T-helper 1 cell treated with Interleukin-12 subunit alpha and Interleukin-12 subunit beta and Interleukin-4 antibody, amounts not matched to agents 30 μg/mL and 1 μg/mL, for 36 hours (primary cell): ENCODE measurements around the gene GALK1.
"Not testable (repeated sequence)": the region's sequence is repeated elsewhere in the genome, so short reads cannot be mapped to it uniquely, and the experiment has no call there.

Experiments used
- H3K27ac Mint-ChIP-seq: one replicate; pipeline ENCODE4 v1.8.0; 2021; ENCODE audit warnings: mild to moderate bottlenecking, mixed read lengths
- H3K27me3 Mint-ChIP-seq: one replicate; pipeline ENCODE4 v1.8.0; 2021; ENCODE audit warnings: low read depth, mixed read lengths
- H3K36me3 Mint-ChIP-seq: one replicate; pipeline ENCODE4 v1.8.0; 2021; ENCODE audit warnings: low read depth, mixed read lengths
- H3K4me1 Mint-ChIP-seq: one replicate; pipeline ENCODE4 v1.8.0; 2021; ENCODE audit warnings: low read depth, mixed read lengths
- H3K4me3 Mint-ChIP-seq: one replicate; pipeline ENCODE4 v1.8.0; 2021; ENCODE audit warnings: mild to moderate bottlenecking, moderate library complexity, mixed read lengths
- H3K9me3 Mint-ChIP-seq: one replicate; pipeline ENCODE4 v1.8.0; 2021; ENCODE audit warnings: mixed read lengths

GALK1 gene

GRCh38 chr17:75763269-75763607 is 1.8 kb downstream of the GALK1 start:
- Mint-ChIP-seq H3K9me3 (no peaks in the 10 kb centered on the region), H3K27me3 (no peaks in the 10 kb centered on the region), H3K4me3 (no peak overlapping the region), H3K36me3 (peaks cover 4% of the 10 kb centered on the region), H3K4me1 (peaks cover 10% of the 10 kb centered on the region), H3K27ac (no peak overlapping the region)

- Mint-ChIP-seq H3K27ac (no peak overlapping the region), H3K4me3 (peak overlapping the region; percentile 34), H3K27me3 (no peaks in the 10 kb centered on the region)
These were observed 2.3 kb downstream of the GALK1 start for GRCh38 chr17:75762513-75763268.

GRCh38 chr17:75759978-75760640 is 4.9 kb downstream of the GALK1 start:
- H3K27ac Mint-ChIP-seq, H3K36me3 Mint-ChIP-seq, H3K27me3 Mint-ChIP-seq, H3K4me1 Mint-ChIP-seq, H3K4me3 Mint-ChIP-seq, H3K9me3 Mint-ChIP-seq: not testable (repeated sequence)

More at GRCh38 chr17:75762513-75763268, 2.3 kb downstream of the GALK1 start:
- Mint-ChIP-seq H3K36me3 (peaks cover 4% of the 10 kb centered on the region), H3K9me3 (no peaks in the 10 kb centered on the region), H3K4me1 (peaks cover 10% of the 10 kb centered on the region)

DNA sequence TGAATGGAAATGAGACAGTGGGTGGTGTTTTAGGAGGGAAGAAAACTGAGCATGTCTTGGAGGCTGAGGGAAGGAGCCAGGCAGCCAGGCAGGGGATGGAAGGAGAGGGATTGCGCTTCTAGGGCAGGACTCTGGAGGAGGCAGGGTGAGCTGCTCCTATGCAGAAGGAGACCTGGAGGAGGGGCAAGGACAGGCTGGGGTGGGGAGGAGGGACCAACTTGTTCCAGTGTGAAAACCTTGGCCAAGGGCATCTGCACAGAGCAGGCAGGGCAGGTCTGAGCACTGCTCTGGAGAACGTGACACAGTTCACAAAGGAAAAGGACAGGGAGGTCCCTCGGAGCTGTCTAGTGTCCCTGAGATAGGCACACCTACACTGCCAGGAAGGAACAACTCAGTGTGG is 5.5 kb downstream of the GALK1 start:
- peaks cover 14% of the 10 kb centered on the region for H3K4me1 Mint-ChIP-seq
- H3K36me3 Mint-ChIP-seq, result peaks cover 4% of the 10 kb centered on the region
- no peaks in the 10 kb centered on the region for H3K27me3 Mint-ChIP-seq
- no peak overlapping the region for H3K27ac Mint-ChIP-seq
- H3K9me3 Mint-ChIP-seq, result no peaks in the 10 kb centered on the region
- no peak overlapping the region for H3K4me3 Mint-ChIP-seq

- Mint-ChIP-seq H3K36me3 (peaks cover 4% of the 10 kb centered on the region), H3K27ac (no peak overlapping the region), H3K4me3 (no peak overlapping the region), H3K27me3 (no peaks in the 10 kb centered on the region), H3K4me1 (peaks cover 10% of the 10 kb centered on the region), H3K9me3 (no peaks in the 10 kb centered on the region)
These were observed 6.7 kb downstream of the GALK1 start for GRCh38 chr17:75758131-75758905.

DNA sequence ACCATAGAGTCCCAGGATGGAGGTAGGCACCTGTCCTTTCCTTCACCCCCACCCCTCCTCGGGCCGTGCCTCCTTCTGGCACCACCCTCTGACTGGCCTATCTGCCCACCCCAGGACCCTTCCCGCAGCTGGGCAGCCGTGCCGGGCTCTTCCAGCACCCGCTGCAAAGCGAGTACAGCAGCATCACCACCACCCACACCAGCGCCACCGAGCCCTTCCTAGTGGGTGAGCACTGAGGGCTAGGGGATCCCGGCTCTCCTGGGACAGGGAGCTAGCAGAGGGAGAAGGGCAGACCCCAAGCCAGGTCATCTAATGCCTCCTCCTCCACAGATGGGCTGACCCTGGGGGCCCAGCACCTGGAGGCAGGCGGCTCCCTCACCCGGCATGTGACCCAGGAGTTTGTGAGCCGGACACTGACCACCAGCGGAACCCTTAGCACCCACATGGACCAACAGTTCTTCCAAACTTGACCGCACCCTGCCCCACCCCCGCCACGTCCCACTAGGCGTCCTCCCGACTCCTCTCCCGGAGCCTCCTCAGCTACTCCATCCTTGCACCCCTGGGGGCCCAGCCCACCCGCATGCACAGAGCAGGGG is 7.8 kb downstream of the GALK1 start:
- Mint-ChIP-seq H3K27me3 (no peaks in the 10 kb centered on the region), H3K36me3 (peaks cover 1% of the 10 kb centered on the region), H3K9me3 (no peaks in the 10 kb centered on the region), H3K4me1 (peaks cover 5% of the 10 kb centered on the region), H3K4me3 (no peak overlapping the region), H3K27ac (no peak overlapping the region)

- Mint-ChIP-seq H3K36me3 (no peaks in the 10 kb centered on the region), H3K4me3 (no peak overlapping the region), H3K27ac (no peak overlapping the region), H3K4me1 (peaks cover 5% of the 10 kb centered on the region), H3K27me3 (no peaks in the 10 kb centered on the region), H3K9me3 (no peaks in the 10 kb centered on the region)
These were observed 8.4 kb downstream of the GALK1 start for GRCh38 chr17:75756451-75757085.

DNA sequence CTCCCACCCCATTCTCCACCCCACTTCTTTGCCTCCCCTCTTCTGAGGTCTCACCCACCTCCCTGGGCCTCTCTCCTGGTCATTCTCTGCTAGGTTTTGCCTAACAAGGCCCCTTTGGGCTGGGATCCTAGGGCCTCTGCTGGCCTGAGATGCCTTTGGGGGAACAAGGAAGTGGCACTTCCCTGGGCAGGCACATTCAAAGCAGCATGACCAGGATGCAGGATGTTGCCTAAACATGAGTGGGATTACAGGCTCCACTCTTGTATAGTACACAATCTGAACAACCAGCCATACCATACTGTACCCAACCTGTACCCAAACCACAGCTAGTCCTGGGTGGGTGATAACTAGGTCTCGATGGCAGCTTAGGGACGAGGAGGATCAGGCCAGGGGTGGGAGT is 9.0 kb downstream of the GALK1 start:
- Mint-ChIP-seq H3K4me3 (no peak overlapping the region), H3K4me1 (peaks cover 5% of the 10 kb centered on the region), H3K9me3 (no peaks in the 10 kb centered on the region), H3K36me3 (no peaks in the 10 kb centered on the region), H3K27me3 (peaks cover 4% of the 10 kb centered on the region), H3K27ac (no peak overlapping the region)

- peak overlapping the region; percentile 67 for H3K4me3 Mint-ChIP-seq
These were observed 9.6 kb downstream of the GALK1 start for GRCh38 chr17:75755205-75755901.

DNA sequence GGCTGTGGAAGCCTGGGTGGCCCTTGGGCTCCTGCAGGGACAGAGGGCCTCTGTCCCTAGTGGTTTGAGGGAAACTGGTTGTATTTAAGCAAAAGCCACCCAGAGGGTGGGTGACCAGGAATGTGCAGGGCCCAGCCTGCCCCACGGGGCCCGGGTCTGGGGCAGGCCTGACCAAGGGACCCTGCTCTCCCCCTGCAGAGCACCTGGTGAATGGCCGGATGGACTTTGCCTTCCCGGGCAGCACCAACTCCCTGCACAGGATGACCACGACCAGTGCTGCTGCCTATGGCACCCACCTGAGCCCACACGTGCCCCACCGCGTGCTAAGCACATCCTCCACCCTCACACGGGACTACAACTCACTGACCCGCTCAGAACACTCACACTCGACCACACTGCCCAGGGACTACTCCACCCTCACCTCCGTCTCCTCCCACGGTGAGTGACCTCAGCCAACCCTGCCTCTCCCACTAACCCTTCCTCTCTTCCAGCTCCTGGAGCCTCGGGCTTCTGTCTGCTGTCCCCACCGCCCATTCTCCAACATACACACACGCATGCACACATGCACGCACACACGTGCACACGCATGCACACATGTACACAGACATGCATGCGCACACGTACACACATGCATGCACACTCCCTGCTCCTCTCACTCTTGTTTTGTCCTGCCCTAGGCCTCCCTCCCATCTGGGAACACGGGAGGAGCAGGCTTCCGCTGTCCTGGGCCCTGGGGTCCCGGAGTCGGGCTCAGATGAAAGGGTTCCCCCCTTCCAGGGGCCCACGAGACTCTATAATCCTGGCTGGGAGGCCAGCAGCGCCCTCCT is 10.4 kb downstream of the GALK1 start:
- H3K4me3 Mint-ChIP-seq, result peak overlapping the region; percentile 67
- H3K27me3 Mint-ChIP-seq, result peaks cover 4% of the 10 kb centered on the region
- no peaks in the 10 kb centered on the region for H3K36me3 Mint-ChIP-seq
- H3K4me1 Mint-ChIP-seq, result peaks cover 9% of the 10 kb centered on the region
- H3K27ac Mint-ChIP-seq, result peak overlapping the region; percentile 12
- H3K9me3 Mint-ChIP-seq, result no peaks in the 10 kb centered on the region

More at GRCh38 chr17:75755205-75755901, 9.6 kb downstream of the GALK1 start:
- Mint-ChIP-seq H3K27me3 (peaks cover 4% of the 10 kb centered on the region), H3K36me3 (no peaks in the 10 kb centered on the region), H3K27ac (peak overlapping the region; percentile 12), H3K9me3 (no peaks in the 10 kb centered on the region), H3K4me1 (peaks cover 5% of the 10 kb centered on the region)

GRCh38 chr17:75753514-75754377 is 11.2 kb downstream of the GALK1 start:
- peaks cover 4% of the 10 kb centered on the region for H3K27me3 Mint-ChIP-seq
- H3K36me3 Mint-ChIP-seq, result no peaks in the 10 kb centered on the region
- H3K4me1 Mint-ChIP-seq, result peaks cover 9% of the 10 kb centered on the region

DNA sequence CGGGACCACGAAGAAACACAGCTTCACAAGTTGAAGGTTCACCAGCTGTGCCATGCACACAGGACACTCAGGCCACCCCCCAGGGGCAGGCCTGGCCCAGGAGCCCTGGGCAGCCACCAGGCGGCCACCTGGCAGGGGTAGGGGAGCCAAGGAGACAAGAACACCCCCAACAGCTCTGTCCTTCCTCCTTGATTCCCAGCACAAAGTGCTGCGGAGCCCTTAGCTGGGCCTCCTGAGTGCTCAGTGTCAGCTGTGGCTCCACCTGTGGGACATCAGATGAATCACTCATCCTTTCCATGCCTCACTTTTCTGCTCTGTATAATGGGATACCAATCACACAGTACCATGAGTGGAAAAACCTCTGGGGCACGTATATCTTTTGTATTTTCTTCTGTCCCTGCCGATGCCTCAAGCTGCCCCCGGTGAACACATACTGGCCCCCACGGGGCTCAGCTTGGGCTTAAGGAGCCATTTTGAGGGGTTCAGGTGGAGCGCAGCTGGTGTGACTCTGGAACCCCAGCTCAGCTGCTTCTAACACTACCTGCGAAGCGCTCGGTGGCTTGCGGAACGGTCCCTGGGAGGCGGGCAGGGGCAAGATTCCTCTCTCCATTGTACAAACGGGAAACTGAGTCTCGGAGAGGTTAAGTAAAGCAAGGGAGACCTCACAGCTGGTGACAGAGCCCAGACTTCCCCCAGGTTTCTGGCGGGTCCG is 12.0 kb downstream of the GALK1 start:
- peak overlapping the region; percentile 63 for H3K4me3 Mint-ChIP-seq
- peaks cover 4% of the 10 kb centered on the region for H3K27me3 Mint-ChIP-seq
- H3K27ac Mint-ChIP-seq, result no peak overlapping the region
- H3K9me3 Mint-ChIP-seq, result no peaks in the 10 kb centered on the region
- H3K36me3 Mint-ChIP-seq, result no peaks in the 10 kb centered on the region
- peaks cover 9% of the 10 kb centered on the region for H3K4me1 Mint-ChIP-seq

More at GRCh38 chr17:75753514-75754377, 11.2 kb downstream of the GALK1 start:
- no peaks in the 10 kb centered on the region for H3K9me3 Mint-ChIP-seq
- H3K4me3 Mint-ChIP-seq, result no peak overlapping the region
- H3K27ac Mint-ChIP-seq, result no peak overlapping the region
